HEK293 (cell line): ENCODE data around the gene HS3ST1.

Source experiments
- CTCF ChIA-PET: fragments of 350-600 bp; formaldehyde crosslinking; extraction: SDS; loops from one replicate; lab custom pipeline; 2021; ENCODE audit warnings: antibody characterized with exemption; lab: Yijun Ruan, JAX
- POLR2A ChIA-PET: fragments of 300-600 bp; formaldehyde crosslinking; extraction: SDS; loops from one replicate; lab custom pipeline; 2020; ENCODE audit warnings: antibody characterized with exemption, inconsistent platforms; lab: Yijun Ruan, JAX
- H3K27ac ChIP-seq: fragments of 200-500 bp; sonication (Bioruptor generic); 2 replicates; pipeline ENCODE4 v1.5.1; 2014; ENCODE audit warnings: low read depth, low read length, control low read depth, inconsistent platforms; ENCODE audit errors: extremely low read depth
- H3K36me3 ChIP-seq, 2 experiments: fragments of 200-500 bp in 1 of 2; sonication (Bioruptor generic) in 1 of 2; 1 replicate in 1 of 2; 2 replicates in 1 of 2; pipeline ENCODE4 v1.5.1; 2014 to 2017; ENCODE audit warnings: inconsistent platforms in 2 of 2, low read length in 2 of 2; ENCODE audit not compliant: control insufficient read depth in 2 of 2, insufficient read depth in 1 of 2
- H3K4me1 ChIP-seq: fragments of 200-500 bp; sonication (Bioruptor generic); 2 replicates; pipeline ENCODE4 v1.5.1; 2014; ENCODE audit warnings: mild to moderate bottlenecking, low read length, inconsistent platforms; ENCODE audit not compliant: control insufficient read depth, insufficient read depth
- H3K4me3 ChIP-seq: 2 replicates; pipeline ENCODE4 v1.5.1; 2011; ENCODE audit warnings: low read depth, mild to moderate bottlenecking, control low read depth, low read length, moderate library complexity
- H3K9me3 ChIP-seq: fragments of 200-500 bp; sonication (Bioruptor generic); 2 replicates; pipeline ENCODE4 v1.5.1; 2014; ENCODE audit warnings: low read depth, low read length, inconsistent platforms; ENCODE audit not compliant: control insufficient read depth, insufficient read depth
- EGR2 ChIP-seq: fragments of 450-650 bp; formaldehyde crosslinking; IDR thresholded peaks from 2 replicates; pipeline ENCODE4 v1.5.1; 2016; ENCODE audit warnings: low read depth, missing biosample characterization, missing genetic modification characterization
- GLI2 ChIP-seq: fragments of 450-650 bp; formaldehyde crosslinking; IDR thresholded peaks from 2 replicates; pipeline ENCODE4; 2017; ENCODE audit warnings: missing biosample characterization, missing genetic modification characterization, low read depth, borderline replicate concordance
- KLF10 ChIP-seq: fragments of 450-650 bp; IDR thresholded peaks from 2 replicates; pipeline ENCODE4 v1.5.1; 2018; ENCODE audit warnings: missing biosample characterization, mild to moderate bottlenecking, missing genetic modification characterization
- SCRT2 ChIP-seq: fragments of 450-650 bp; formaldehyde crosslinking; IDR thresholded peaks from 2 replicates; pipeline ENCODE4 v1.5.1; 2016; ENCODE audit warnings: missing biosample characterization, missing genetic modification characterization
- YY1 ChIP-seq: fragments of 450-650 bp; formaldehyde crosslinking; IDR thresholded peaks from 2 replicates; pipeline ENCODE4 v1.5.1; 2018; ENCODE audit warnings: missing biosample characterization, missing genetic modification characterization
- ZBTB17 ChIP-seq: fragments of 450-650 bp; formaldehyde crosslinking; IDR thresholded peaks from 2 replicates; pipeline ENCODE4 v1.5.1; 2016; ENCODE audit warnings: missing biosample characterization, missing genetic modification characterization
- ZNF10 ChIP-seq: fragments of 450-650 bp; formaldehyde crosslinking; IDR thresholded peaks from 2 replicates; pipeline ENCODE4 v1.5.1; 2017; ENCODE audit warnings: missing biosample characterization, missing genetic modification characterization
- ZNF114 ChIP-seq: fragments of 450-650 bp; formaldehyde crosslinking; IDR thresholded peaks from 2 replicates; pipeline ENCODE4 v1.5.0; 2017; ENCODE audit warnings: missing biosample characterization, missing genetic modification characterization
- ZNF175 ChIP-seq: fragments of 450-650 bp; formaldehyde crosslinking; IDR thresholded peaks from 2 replicates; pipeline ENCODE4 v1.5.1; 2016; ENCODE audit warnings: missing biosample characterization, missing genetic modification characterization
- ZNF2 ChIP-seq: fragments of 450-650 bp; formaldehyde crosslinking; IDR thresholded peaks from 2 replicates; pipeline ENCODE4 v1.5.1; 2016; ENCODE audit warnings: missing biosample characterization, missing genetic modification characterization
- ZNF354C ChIP-seq: fragments of 450-650 bp; formaldehyde crosslinking; IDR thresholded peaks from 2 replicates; pipeline ENCODE4 v1.5.1; 2016; ENCODE audit warnings: missing biosample characterization, missing genetic modification characterization, low read depth, borderline replicate concordance
- ZNF394 ChIP-seq: fragments of 450-650 bp; formaldehyde crosslinking; IDR thresholded peaks from 2 replicates; pipeline ENCODE4 v1.5.1; 2016; ENCODE audit warnings: missing biosample characterization, missing genetic modification characterization, mild to moderate bottlenecking, moderate library complexity, borderline replicate concordance
- ZNF521 ChIP-seq: fragments of 450-650 bp; formaldehyde crosslinking; IDR thresholded peaks from 2 replicates; pipeline ENCODE4 v1.5.1; 2017; ENCODE audit warnings: missing biosample characterization, mild to moderate bottlenecking, missing genetic modification characterization
- ZNF544 ChIP-seq: fragments of 450-650 bp; formaldehyde crosslinking; IDR thresholded peaks from 2 replicates; pipeline ENCODE4 v1.5.0; 2017; ENCODE audit warnings: missing biosample characterization, missing genetic modification characterization
- ZNF548 ChIP-seq: fragments of 450-650 bp; formaldehyde crosslinking; IDR thresholded peaks from 2 replicates; pipeline ENCODE4 v1.5.1; 2016; ENCODE audit warnings: missing biosample characterization, missing genetic modification characterization
- ZNF629 ChIP-seq: fragments of 450-650 bp; formaldehyde crosslinking; IDR thresholded peaks from 2 replicates; pipeline ENCODE4 v1.5.1; 2017; ENCODE audit warnings: missing biosample characterization, missing genetic modification characterization
- TF ChIP-seq, protein P1 (sequence below): sonication (generic); formaldehyde crosslinking; IDR thresholded peaks from 2 replicates; pipeline ENCODE4 v1.8.1; 2022; ENCODE audit warnings: mild to moderate bottlenecking, moderate library complexity, missing genetic modification reagents
- TF ChIP-seq, protein P2 (sequence below): fragments of 450-650 bp; formaldehyde crosslinking; IDR thresholded peaks from 2 replicates; pipeline ENCODE4 v1.5.1; 2016; ENCODE audit warnings: missing biosample characterization, missing genetic modification characterization
- TF ChIP-seq, protein P3 (sequence below): fragments of 450-650 bp; formaldehyde crosslinking; IDR thresholded peaks from 2 replicates; pipeline ENCODE4; 2016; ENCODE audit warnings: missing biosample characterization, missing genetic modification characterization
- TF ChIP-seq, protein P4 (sequence below): fragments of 450-650 bp; formaldehyde crosslinking; IDR thresholded peaks from 2 replicates; pipeline ENCODE4 v1.5.1; 2017; ENCODE audit warnings: missing biosample characterization, missing genetic modification characterization
- TF ChIP-seq, protein P5 (sequence below): fragments of 450-650 bp; formaldehyde crosslinking; IDR thresholded peaks from 2 replicates; pipeline ENCODE4 v1.5.1; 2016; ENCODE audit warnings: missing biosample characterization, missing genetic modification characterization
- TF ChIP-seq, protein P6 (sequence below): fragments of 450-650 bp; formaldehyde crosslinking; IDR thresholded peaks from 2 replicates; pipeline ENCODE4 v1.5.1; 2016; ENCODE audit warnings: missing biosample characterization, missing genetic modification characterization

The HS3ST1 gene

DNA sequence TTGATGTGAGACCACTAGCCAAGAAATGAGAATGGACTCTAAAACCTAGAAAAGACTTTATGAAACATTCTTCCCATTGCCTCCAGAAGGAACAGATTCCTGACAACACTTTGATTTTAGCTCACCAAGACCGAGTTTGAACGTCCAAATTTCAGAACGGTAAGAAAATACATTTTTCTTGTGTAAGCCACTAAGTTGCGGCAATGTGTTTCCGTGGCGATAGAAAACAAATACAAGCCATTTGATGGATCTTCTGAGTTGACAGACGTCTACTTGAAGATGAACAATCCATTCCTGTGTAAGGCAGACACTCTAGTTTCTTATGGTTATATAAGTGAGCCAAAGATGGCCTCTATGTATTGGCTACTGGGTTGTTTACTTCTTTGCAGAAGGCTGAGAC lies 52.5 kb downstream of the HS3ST1 start:
- H3K36me3 ChIP-seq: no peaks in the 10 kb centered on the region
- POLR2A ChIA-PET: no interaction called here
- TF ChIP-seq KLF10 (tag by site-specific recombination) (no peak), ZNF175 (tag by site-specific recombination) (no peak), ZNF394 (no peak), ZNF629 (tag by site-specific recombination) (no peak), ZNF521 (tag by site-specific recombination) (no peak), ZNF544 (tag by site-specific recombination) (no peak), EGR2 (tag by site-specific recombination) (no peak)
- H3K9me3 ChIP-seq: no peaks in the 10 kb centered on the region
- H3K4me3 ChIP-seq: no peak overlapping the region
- no peak overlapping the region for H3K27ac ChIP-seq
- H3K4me1 ChIP-seq: no peaks in the 10 kb centered on the region
- CTCF ChIA-PET: interaction anchor here (0.6 kb wide), 2 partner anchors 14 to 145 kb away, joined by 5 read pairs; no protein-coding TSS in a partner anchor

DNA sequence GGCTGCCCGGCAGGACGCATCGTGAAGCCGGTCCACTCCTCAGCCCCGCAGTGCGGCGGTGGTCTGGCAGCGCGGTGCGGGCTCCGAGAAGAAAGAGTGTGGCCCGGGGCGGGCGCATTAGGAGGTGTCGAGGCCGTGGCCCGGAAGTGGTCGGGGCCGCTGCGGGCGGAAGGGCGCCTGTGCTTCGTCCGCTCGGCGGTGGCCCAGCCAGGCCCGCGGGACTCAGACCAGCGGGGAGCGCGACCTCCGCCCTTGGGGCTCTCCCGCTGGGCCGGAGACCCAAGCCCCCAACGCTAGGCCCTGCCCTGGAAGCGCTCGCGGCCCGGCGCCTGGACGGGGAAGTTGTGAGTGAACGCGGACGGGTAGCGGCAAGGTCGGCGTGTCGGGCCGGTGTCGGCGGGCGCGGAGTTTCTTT lies 60.0 kb downstream of the HS3ST1 start:
- Histone ChIP-seq H3K4me1 (no peaks in the 10 kb centered on the region), H3K9me3 (no peaks in the 10 kb centered on the region), H3K36me3 (no peaks in the 10 kb centered on the region), H3K27ac (no peak overlapping the region), H3K4me3 (no peak overlapping the region)
- ChIA-PET POLR2A (no interaction called here), CTCF (no interaction called here)
- no peak for TF ChIP-seq SCRT2 (tag by site-specific recombination)
- TF ChIP-seq, protein P1, sequence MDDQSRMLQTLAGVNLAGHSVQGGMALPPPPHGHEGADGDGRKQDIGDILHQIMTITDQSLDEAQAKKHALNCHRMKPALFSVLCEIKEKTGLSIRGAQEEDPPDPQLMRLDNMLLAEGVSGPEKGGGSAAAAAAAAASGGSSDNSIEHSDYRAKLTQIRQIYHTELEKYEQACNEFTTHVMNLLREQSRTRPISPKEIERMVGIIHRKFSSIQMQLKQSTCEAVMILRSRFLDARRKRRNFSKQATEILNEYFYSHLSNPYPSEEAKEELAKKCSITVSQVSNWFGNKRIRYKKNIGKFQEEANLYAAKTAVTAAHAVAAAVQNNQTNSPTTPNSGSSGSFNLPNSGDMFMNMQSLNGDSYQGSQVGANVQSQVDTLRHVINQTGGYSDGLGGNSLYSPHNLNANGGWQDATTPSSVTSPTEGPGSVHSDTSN (CRISPR knock-in tag): no peak
- no peak for TF ChIP-seq ZBTB17 (tag by site-specific recombination)
- TF ChIP-seq, protein P2, sequence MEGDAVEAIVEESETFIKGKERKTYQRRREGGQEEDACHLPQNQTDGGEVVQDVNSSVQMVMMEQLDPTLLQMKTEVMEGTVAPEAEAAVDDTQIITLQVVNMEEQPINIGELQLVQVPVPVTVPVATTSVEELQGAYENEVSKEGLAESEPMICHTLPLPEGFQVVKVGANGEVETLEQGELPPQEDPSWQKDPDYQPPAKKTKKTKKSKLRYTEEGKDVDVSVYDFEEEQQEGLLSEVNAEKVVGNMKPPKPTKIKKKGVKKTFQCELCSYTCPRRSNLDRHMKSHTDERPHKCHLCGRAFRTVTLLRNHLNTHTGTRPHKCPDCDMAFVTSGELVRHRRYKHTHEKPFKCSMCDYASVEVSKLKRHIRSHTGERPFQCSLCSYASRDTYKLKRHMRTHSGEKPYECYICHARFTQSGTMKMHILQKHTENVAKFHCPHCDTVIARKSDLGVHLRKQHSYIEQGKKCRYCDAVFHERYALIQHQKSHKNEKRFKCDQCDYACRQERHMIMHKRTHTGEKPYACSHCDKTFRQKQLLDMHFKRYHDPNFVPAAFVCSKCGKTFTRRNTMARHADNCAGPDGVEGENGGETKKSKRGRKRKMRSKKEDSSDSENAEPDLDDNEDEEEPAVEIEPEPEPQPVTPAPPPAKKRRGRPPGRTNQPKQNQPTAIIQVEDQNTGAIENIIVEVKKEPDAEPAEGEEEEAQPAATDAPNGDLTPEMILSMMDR (tag by site-specific recombination): no peak
- TF ChIP-seq, protein P3, sequence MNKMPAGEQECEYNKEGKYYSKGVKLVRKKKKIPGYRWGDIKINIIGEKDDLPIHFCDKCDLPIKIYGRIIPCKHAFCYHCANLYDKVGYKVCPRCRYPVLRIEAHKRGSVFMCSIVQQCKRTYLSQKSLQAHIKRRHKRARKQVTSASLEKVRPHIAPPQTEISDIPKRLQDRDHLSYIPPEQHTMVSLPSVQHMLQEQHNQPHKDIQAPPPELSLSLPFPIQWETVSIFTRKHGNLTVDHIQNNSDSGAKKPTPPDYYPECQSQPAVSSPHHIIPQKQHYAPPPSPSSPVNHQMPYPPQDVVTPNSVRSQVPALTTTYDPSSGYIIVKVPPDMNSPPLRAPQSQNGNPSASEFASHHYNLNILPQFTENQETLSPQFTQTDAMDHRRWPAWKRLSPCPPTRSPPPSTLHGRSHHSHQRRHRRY: no peak
- TF ChIP-seq ZNF10 (tag by site-specific recombination): no peak
- TF ChIP-seq, protein P4, sequence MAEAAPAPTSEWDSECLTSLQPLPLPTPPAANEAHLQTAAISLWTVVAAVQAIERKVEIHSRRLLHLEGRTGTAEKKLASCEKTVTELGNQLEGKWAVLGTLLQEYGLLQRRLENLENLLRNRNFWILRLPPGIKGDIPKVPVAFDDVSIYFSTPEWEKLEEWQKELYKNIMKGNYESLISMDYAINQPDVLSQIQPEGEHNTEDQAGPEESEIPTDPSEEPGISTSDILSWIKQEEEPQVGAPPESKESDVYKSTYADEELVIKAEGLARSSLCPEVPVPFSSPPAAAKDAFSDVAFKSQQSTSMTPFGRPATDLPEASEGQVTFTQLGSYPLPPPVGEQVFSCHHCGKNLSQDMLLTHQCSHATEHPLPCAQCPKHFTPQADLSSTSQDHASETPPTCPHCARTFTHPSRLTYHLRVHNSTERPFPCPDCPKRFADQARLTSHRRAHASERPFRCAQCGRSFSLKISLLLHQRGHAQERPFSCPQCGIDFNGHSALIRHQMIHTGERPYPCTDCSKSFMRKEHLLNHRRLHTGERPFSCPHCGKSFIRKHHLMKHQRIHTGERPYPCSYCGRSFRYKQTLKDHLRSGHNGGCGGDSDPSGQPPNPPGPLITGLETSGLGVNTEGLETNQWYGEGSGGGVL: no peak
- TF ChIP-seq ZNF354C (tag by site-specific recombination): no peak
- no peak for TF ChIP-seq ZNF114 (tag by site-specific recombination)
- TF ChIP-seq ZNF2 (tag by site-specific recombination): no peak
- TF ChIP-seq YY1: no peak
- TF ChIP-seq ZNF548: no peak
- no peak for TF ChIP-seq GLI2
- TF ChIP-seq, protein P5, sequence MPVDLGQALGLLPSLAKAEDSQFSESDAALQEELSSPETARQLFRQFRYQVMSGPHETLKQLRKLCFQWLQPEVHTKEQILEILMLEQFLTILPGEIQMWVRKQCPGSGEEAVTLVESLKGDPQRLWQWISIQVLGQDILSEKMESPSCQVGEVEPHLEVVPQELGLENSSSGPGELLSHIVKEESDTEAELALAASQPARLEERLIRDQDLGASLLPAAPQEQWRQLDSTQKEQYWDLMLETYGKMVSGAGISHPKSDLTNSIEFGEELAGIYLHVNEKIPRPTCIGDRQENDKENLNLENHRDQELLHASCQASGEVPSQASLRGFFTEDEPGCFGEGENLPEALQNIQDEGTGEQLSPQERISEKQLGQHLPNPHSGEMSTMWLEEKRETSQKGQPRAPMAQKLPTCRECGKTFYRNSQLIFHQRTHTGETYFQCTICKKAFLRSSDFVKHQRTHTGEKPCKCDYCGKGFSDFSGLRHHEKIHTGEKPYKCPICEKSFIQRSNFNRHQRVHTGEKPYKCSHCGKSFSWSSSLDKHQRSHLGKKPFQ (tag by site-specific recombination): no peak
- TF ChIP-seq, protein P6, sequence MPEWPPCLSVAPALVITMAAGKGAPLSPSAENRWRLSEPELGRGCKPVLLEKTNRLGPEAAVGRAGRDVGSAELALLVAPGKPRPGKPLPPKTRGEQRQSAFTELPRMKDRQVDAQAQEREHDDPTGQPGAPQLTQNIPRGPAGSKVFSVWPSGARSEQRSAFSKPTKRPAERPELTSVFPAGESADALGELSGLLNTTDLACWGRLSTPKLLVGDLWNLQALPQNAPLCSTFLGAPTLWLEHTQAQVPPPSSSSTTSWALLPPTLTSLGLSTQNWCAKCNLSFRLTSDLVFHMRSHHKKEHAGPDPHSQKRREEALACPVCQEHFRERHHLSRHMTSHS (tag by site-specific recombination): no peak
